Lower leg skin (tissue), 3 donors: ENCODE results near the gene DHX38.

Experiments used
- CTCF ChIP-seq, 3 donors: fragments of 450-650 bp; IDR thresholded peaks; one replicate each; pipeline ENCODE4 v1.5.1; 2016; ENCODE audit warnings: antibody characterized with exemption in 3 of 3, mild to moderate bottlenecking in 3 of 3, moderate library complexity in 2 of 3
- POLR2A ChIP-seq, 2 donors: fragments of 450-650 bp; IDR thresholded peaks; one replicate each; pipeline ENCODE4 v1.6.1; 2016 to 2017; ENCODE audit warnings: antibody characterized with exemption in 2 of 2, mild to moderate bottlenecking in 1 of 2, moderate library complexity in 1 of 2

DNA sequence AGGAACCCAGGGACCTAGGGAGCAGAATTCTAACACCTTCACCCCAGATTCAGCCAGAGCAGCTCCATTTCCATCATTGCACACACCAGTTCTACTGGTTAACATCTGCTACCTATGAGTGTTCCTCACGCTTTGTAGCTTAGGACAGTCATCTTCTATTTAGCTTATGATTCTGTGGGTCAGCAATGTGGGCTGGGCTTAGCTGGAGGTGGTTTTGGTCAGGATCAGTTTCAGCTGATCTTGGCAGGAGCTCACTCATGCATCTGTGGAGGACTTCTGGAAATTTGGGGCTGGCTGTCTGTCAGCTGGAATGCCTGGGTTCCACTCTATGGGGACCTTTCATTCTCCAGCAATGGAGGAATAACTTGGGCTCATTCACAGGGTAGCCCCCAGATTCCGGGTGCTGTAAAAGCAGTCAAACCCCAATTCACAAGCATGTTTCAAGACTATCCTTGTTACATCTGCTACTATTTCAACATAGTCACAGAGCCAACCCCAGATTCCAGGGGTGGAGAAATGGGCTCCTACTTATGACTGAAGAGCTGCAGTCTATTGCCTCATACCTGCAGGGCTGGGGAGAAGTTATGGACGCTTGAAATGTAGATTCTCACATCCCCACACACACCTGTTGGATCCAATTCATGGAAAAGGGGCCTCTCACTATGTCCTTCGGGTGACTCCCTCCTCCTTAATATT lies 42.7 kb upstream of the DHX38 start:
- TF ChIP-seq POLR2A (IDR thresholded peaks at IDR 0.05) (no peak), CTCF (IDR thresholded peaks at IDR 0.05) (no peak)
